ENCODE results near the gene SCN8A. TPM values are rescaled to one million over a fixed set of nuclear protein-coding genes. Genes with fewer than 3 reads are reported as not detected.

SCN8A gene
- total and polyA plus RNA-seq, 2 experiments from 2014 or later: 4.6 to 23.9 TPM

GRCh38 chr12:51834411-51834810 lies 243.4 kb downstream of the SCN8A start:
- H3K27me3 Mint-ChIP-seq (ENCODE audit: insufficient read depth, low read depth, poor library complexity): peaks cover 29% of the 10 kb centered on the region
- DNase-seq (ENCODE audit: low spot score) (no peak), ATAC-seq (no peak)
- Histone ChIP-seq H3K4me2 (no peak overlapping the region), H3K9me2 (ENCODE audit: insufficient read depth) (0 out of 2 replicates have a peak, but pooled peaks cover 3% of the 10 kb centered on the region), H2AFZ (no peak overlapping the region), H3K27me3 (ENCODE audit: insufficient read depth) (no peaks in the 10 kb centered on the region), H4K20me1 (replicated peaks; ENCODE audit: insufficient read depth) (no peaks in the 10 kb centered on the region; the same call in 1 of the 2 replicates), H3F3A (replicated peaks; ENCODE audit: low read depth) (0 out of 2 replicates have a peak, but pooled peaks cover 3% of the 10 kb centered on the region), H3K27ac (ENCODE audit: low read depth) (no peak overlapping the region), H3K36me3 (ENCODE audit: insufficient read depth) (no peaks in the 10 kb centered on the region), H3K79me2 (replicated peaks; ENCODE audit: insufficient read depth) (no peaks in the 10 kb centered on the region), H3K4me3 (no peak overlapping the region), H3K4me1 (ENCODE audit: insufficient read depth) (peaks cover 60% of the 10 kb centered on the region)
- peaks cover 70% of the 10 kb centered on the region for H3K4me1 Mint-ChIP-seq
- no peaks in the 10 kb centered on the region for H3K9me3 Mint-ChIP-seq
- peaks cover 4% of the 10 kb centered on the region; the same call in 1 of the 3 replicates for H3K36me3 Mint-ChIP-seq (ENCODE audit: low read depth)
- TF ChIP-seq NANOG (IDR thresholded peaks at IDR 0.05; ENCODE audit: borderline replicate concordance) (no peak), REST (IDR thresholded peaks at IDR 0.05; ENCODE audit: unreplicated experiment) (no peak), ETS1 (IDR thresholded peaks at IDR 0.05) (no peak), JUNB (IDR thresholded peaks at IDR 0.05; ENCODE audit: unreplicated experiment) (no peak), STAT1 (IDR thresholded peaks at IDR 0.05; ENCODE audit: unreplicated experiment) (no peak), ZNF331 (CRISPR knock-in tag; IDR thresholded peaks at IDR 0.05; ENCODE audit: low read depth) (no peak), EZH2 (IDR thresholded peaks at IDR 0.05; ENCODE audit: low read depth, unreplicated experiment) (no peak), CTCF (conservative IDR thresholded peaks at IDR 0.05; ENCODE audit: low read depth in 2 of 2) (no peak), ZNF114 (CRISPR knock-in tag; IDR thresholded peaks at IDR 0.05) (no peak), EZH2phosphoT487 (IDR thresholded peaks at IDR 0.05; ENCODE audit: unreplicated experiment) (no peak), CREB1 (CRISPR knock-in tag; IDR thresholded peaks at IDR 0.05; ENCODE audit: low read depth) (no peak), ZNF462 (CRISPR knock-in tag; IDR thresholded peaks at IDR 0.05) (no peak), POLR2AphosphoS5 (IDR thresholded peaks at IDR 0.05; ENCODE audit: low read depth) (no peak)
- H3K4me3 Mint-ChIP-seq: no peak overlapping the region
- H3K27ac Mint-ChIP-seq: no peak overlapping the region

Data from GM23338 (cell line).